ENCODE results near the gene TMEM198.

DNA sequence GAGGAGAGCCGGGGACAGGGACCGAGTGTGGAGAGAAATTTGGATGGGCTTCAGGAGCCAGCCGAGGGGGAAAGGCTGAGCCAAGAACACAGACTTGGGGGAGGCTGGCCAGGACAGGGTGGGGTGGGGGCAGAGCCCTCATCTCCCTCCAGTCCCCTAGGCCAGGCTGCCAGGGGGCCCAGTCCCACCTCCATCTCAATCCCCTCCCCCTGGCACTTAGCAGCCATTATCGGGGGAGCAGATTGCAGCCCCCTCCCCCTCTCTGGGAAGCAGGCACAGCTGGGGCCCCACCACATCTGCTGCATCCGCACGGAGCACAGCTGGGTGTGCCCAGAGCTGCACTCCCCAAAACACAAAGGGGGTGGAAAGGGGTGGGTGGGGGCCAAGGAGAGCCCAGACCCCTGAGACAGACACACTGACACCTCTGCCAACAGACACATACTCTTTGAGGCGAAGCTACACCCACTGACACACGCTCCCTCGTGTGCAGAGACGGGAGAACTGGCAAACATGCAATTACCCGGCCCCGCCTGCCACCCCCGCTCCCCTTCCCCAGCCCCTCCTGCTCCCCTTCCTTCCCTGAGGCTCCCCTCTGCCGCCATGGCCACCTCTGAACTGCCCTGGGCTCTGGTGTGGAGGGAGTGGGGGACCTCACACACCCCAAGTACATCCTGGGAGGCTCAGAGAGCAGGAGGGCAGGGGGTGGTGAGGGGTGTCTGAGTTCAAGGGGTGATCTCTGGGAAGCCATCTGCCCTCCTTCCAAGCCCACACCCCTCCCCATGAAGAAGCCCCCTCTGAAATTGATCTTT, 34.7 kb upstream of the TMEM198 start:
- TF ChIP-seq CTCF (IDR thresholded peaks at IDR 0.05) = no peak
- no peak for TF ChIP-seq POLR2A (IDR thresholded peaks at IDR 0.05)

Measured in right lobe of liver (tissue), 4 donors.